Endothelial cell (in vitro differentiated cells): ENCODE results near the gene CDH7. TPM values are rescaled to one million over a fixed set of nuclear protein-coding genes. Genes with fewer than 3 reads are reported as not detected.

Experiments
- DNase-seq: peaks from one replicate; pipeline ENCODE4 v3.0.0; 2021; ENCODE audit warnings: low spot score
- H3K27ac Mint-ChIP-seq: one replicate; pipeline ENCODE4 v1.8.0; 2021; ENCODE audit warnings: mixed read lengths, inconsistent platforms; ENCODE audit not compliant: unreplicated experiment
- H3K27me3 Mint-ChIP-seq: one replicate; pipeline ENCODE4 v1.8.0; 2021; ENCODE audit warnings: mild to moderate bottlenecking, moderate library complexity, mixed read lengths, inconsistent platforms; ENCODE audit not compliant: unreplicated experiment
- H3K36me3 Mint-ChIP-seq: one replicate; pipeline ENCODE4 v1.8.0; 2021; ENCODE audit warnings: mild to moderate bottlenecking, low read depth, mixed read lengths, inconsistent platforms; ENCODE audit not compliant: unreplicated experiment
- H3K4me1 Mint-ChIP-seq: one replicate; pipeline ENCODE4 v1.8.0; 2021; ENCODE audit warnings: mild to moderate bottlenecking, mixed read lengths, inconsistent platforms; ENCODE audit not compliant: unreplicated experiment
- H3K4me3 Mint-ChIP-seq: one replicate; pipeline ENCODE4 v1.8.0; 2021; ENCODE audit warnings: mild to moderate bottlenecking, mixed read lengths, inconsistent platforms; ENCODE audit not compliant: unreplicated experiment
- H3K9me3 Mint-ChIP-seq: one replicate; pipeline ENCODE4 v1.8.0; 2021; ENCODE audit warnings: mixed read lengths, inconsistent platforms; ENCODE audit not compliant: unreplicated experiment
- CTCF ChIP-seq: fragments of 200-600 bp; sonication (generic); IDR thresholded peaks from one replicate; pipeline ENCODE4 v1.5.0; 2021; ENCODE audit warnings: antibody characterized with exemption; ENCODE audit not compliant: unreplicated experiment
- total RNA-seq: library from RNA; stranded (reverse); fragmentation: NEBNext Ultra II Directional; extraction: Animal tissue kit (Norgen Biotek cat#: 25700); gene quantifications from one replicate; pipeline ENCODE4 v1.2.1, GENCODE V29; 2021; ENCODE audit not compliant: unreplicated experiment

CDH7 gene
- total RNA-seq, 1 donor from 2014 or later, result 0.44 TPM

- TF ChIP-seq CTCF, result no peak
- H3K27me3 Mint-ChIP-seq, result no peaks in the 10 kb centered on the region
- H3K27ac Mint-ChIP-seq, result no peak overlapping the region
- DNase-seq, result no peak
- H3K9me3 Mint-ChIP-seq, result no peaks in the 10 kb centered on the region
- H3K4me1 Mint-ChIP-seq, result no peaks in the 10 kb centered on the region
- H3K36me3 Mint-ChIP-seq, result no peaks in the 10 kb centered on the region
- no peak overlapping the region for H3K4me3 Mint-ChIP-seq
Measured at GRCh38 chr18:65817178-65817577, 66.4 kb downstream of the CDH7 start.

GRCh38 chr18:65821911-65822310 lies 71.1 kb downstream of the CDH7 start:
- Mint-ChIP-seq H3K36me3 (no peaks in the 10 kb centered on the region), H3K27ac (no peak overlapping the region), H3K4me3 (no peak overlapping the region), H3K4me1 (no peaks in the 10 kb centered on the region), H3K9me3 (no peaks in the 10 kb centered on the region), H3K27me3 (no peaks in the 10 kb centered on the region)
- no peak for DNase-seq
- TF ChIP-seq CTCF, result no peak

GRCh38 chr18:65822826-65823225 lies 72.0 kb downstream of the CDH7 start:
- no peaks in the 10 kb centered on the region for H3K27me3 Mint-ChIP-seq
- H3K27ac Mint-ChIP-seq, result no peak overlapping the region
- no peak for TF ChIP-seq CTCF

GRCh38 chr18:65827444-65827843 lies 76.6 kb downstream of the CDH7 start:
- Mint-ChIP-seq H3K9me3 (no peaks in the 10 kb centered on the region), H3K27ac (no peak overlapping the region), H3K27me3 (no peaks in the 10 kb centered on the region), H3K4me3 (no peak overlapping the region), H3K4me1 (no peaks in the 10 kb centered on the region), H3K36me3 (no peaks in the 10 kb centered on the region)
- no peak for DNase-seq
- TF ChIP-seq CTCF, result no peak

More at GRCh38 chr18:65822826-65823225, 72.0 kb downstream of the CDH7 start:
- Mint-ChIP-seq H3K36me3 (no peaks in the 10 kb centered on the region), H3K4me1 (no peaks in the 10 kb centered on the region), H3K4me3 (no peak overlapping the region), H3K9me3 (no peaks in the 10 kb centered on the region)
- DNase-seq, result no peak

GRCh38 chr18:65835881-65836280 lies 85.1 kb downstream of the CDH7 start:
- Mint-ChIP-seq H3K9me3 (no peaks in the 10 kb centered on the region), H3K27me3 (peaks cover 1% of the 10 kb centered on the region), H3K27ac (no peak overlapping the region), H3K4me3 (no peak overlapping the region), H3K4me1 (no peaks in the 10 kb centered on the region), H3K36me3 (no peaks in the 10 kb centered on the region)
- no peak for TF ChIP-seq CTCF
- DNase-seq, result no peak
